Measurements from ENCODE around the gene LRRFIP2. TPM values are rescaled to one million over a fixed set of nuclear protein-coding genes. Genes with fewer than 3 reads are reported as not detected.

LRRFIP2 gene
- 86.6 and 88.3 TPM in 2 replicates for total RNA-seq

GRCh38 chr3:37174532-37175126, at the start of gene LRRFIP2:
TSS of gene LRRFIP2 (minus strand) at chr3:37174582. CDS start at chr3:37148983, 25,599 bp downstream.

Small RNA genes within 50 kb of the gene (small RNA-seq; reads per million reads assigned to genes)
- gene RF00019 (not detected), gene RNU6-1301P (not detected)

Other genes with a start within 250 kb of the LRRFIP2 start
- 33.8 and 47.5 TPM in 2 replicates for gene TRANK1, start 229.5 kb downstream of the LRRFIP2 start, total RNA-seq
- gene EPM2AIP1, start 181.5 kb downstream of the LRRFIP2 start, total RNA-seq: 19.6 and 26.0 TPM in 2 replicates
- 36.3 and 44.1 TPM in 2 replicates for gene MLH1, start 181.1 kb downstream of the LRRFIP2 start, total RNA-seq
- 77.8 and 82.6 TPM in 2 replicates for gene GOLGA4, start 68.7 kb upstream of the LRRFIP2 start, total RNA-seq

All from hair follicle dermal papilla cell (primary cell).